Neural cell (in vitro differentiated cells): ENCODE results near the gene QSOX1.

Experiments
- CTCF ChIP-seq: fragments of 450-650 bp; IDR thresholded peaks from 2 replicates; pipeline ENCODE4 v1.5.1; 2014; ENCODE audit warnings: antibody characterized with exemption, mild to moderate bottlenecking, moderate library complexity; ENCODE audit not compliant: poor library complexity, severe bottlenecking
- EP300 ChIP-seq: fragments of 450-650 bp; conservative IDR thresholded peaks from 2 replicates; pipeline ENCODE4 v1.6.1; 2014; ENCODE audit warnings: antibody characterized with exemption, mild to moderate bottlenecking, moderate library complexity; ENCODE audit not compliant: poor library complexity, severe bottlenecking
- EZH2 ChIP-seq: fragments of 200-600, 300-800 bp; shearing (Covaris generic), sonication (generic); IDR thresholded peaks from 2 replicates; pipeline ENCODE4 v1.6.1; 2014; ENCODE audit warnings: antibody characterized with exemption, low read length, borderline replicate concordance, mild to moderate bottlenecking; ENCODE audit not compliant: insufficient read depth, poor library complexity, severe bottlenecking
- POLR2AphosphoS5 ChIP-seq: IDR thresholded peaks from 2 replicates; pipeline ENCODE4 v1.6.1; 2012
- RAD21 ChIP-seq: fragments of 450-650 bp; conservative IDR thresholded peaks from 2 replicates; pipeline ENCODE4 v1.6.1; 2014; ENCODE audit warnings: antibody characterized with exemption, mild to moderate bottlenecking, moderate library complexity
- REST ChIP-seq: IDR thresholded peaks from 2 replicates; pipeline ENCODE4 v1.6.1; 2012; ENCODE audit warnings: borderline replicate concordance
- SMC3 ChIP-seq: fragments of 450-650 bp; conservative IDR thresholded peaks from 2 replicates; pipeline ENCODE4 v1.6.1; 2014; ENCODE audit warnings: antibody characterized with exemption, mild to moderate bottlenecking, moderate library complexity; ENCODE audit not compliant: poor library complexity
- TAF1 ChIP-seq: IDR thresholded peaks from 2 replicates; pipeline ENCODE4 v1.6.1; 2012; ENCODE audit warnings: low read depth

- TF ChIP-seq CTCF (no peak), EZH2 (no peak), POLR2AphosphoS5 (no peak), REST (no peak), TAF1 (no peak), RAD21 (no peak), SMC3 (no peak), EP300 (no peak)
Measured at GRCh38 chr1:180199018-180199417, 44.3 kb downstream of the QSOX1 start.
